Mesendoderm (in vitro differentiated cells): ENCODE data around the gene MOSMO.
"Not testable (repeated sequence)": the region's sequence is repeated elsewhere in the genome, so short reads cannot be mapped to it uniquely, and the experiment has no call there.

ENCODE experiments used
- DNase-seq: peaks from one replicate; pipeline ENCODE4 v3.0.0; 2013
- H2AK5ac ChIP-seq: 2 replicates; pipeline ENCODE4 v1.6.1; 2013; ENCODE audit warnings: low read length, inconsistent platforms
- H2BK120ac ChIP-seq: 2 replicates; pipeline ENCODE4 v1.6.1; 2013; ENCODE audit warnings: low read depth, mild to moderate bottlenecking, low read length, moderate library complexity, mixed read lengths
- H2BK15ac ChIP-seq: replicated peaks from 2 replicates; pipeline ENCODE4 v1.6.1; 2013; ENCODE audit warnings: low read depth, mild to moderate bottlenecking, moderate library complexity
- H2BK5ac ChIP-seq: 2 replicates; pipeline ENCODE4 v1.6.1; 2013; ENCODE audit warnings: low read length, inconsistent platforms
- H3K18ac ChIP-seq: 2 replicates; pipeline ENCODE4 v1.6.1; 2013; ENCODE audit warnings: mild to moderate bottlenecking, low read length, mixed read lengths
- H3K23ac ChIP-seq: one replicate; pipeline ENCODE4 v1.6.1; 2013; ENCODE audit warnings: low read length
- H3K27ac ChIP-seq: 2 replicates; pipeline ENCODE4 v1.5.1; 2013; ENCODE audit warnings: low read depth, mild to moderate bottlenecking, inconsistent platforms, low read length, moderate library complexity
- H3K27me3 ChIP-seq: 2 replicates; pipeline ENCODE4 v1.6.1; 2013; ENCODE audit warnings: low read length, control low read depth, mild to moderate bottlenecking, inconsistent platforms; ENCODE audit not compliant: insufficient read depth, poor library complexity
- H3K36me3 ChIP-seq: 2 replicates; pipeline ENCODE4 v1.6.1; 2013; ENCODE audit warnings: low read length, inconsistent platforms; ENCODE audit not compliant: control insufficient read depth, insufficient read depth
- H3K4ac ChIP-seq: one replicate; pipeline ENCODE4 v1.6.1; 2013; ENCODE audit warnings: low read depth, mild to moderate bottlenecking, low read length, moderate library complexity
- H3K4me1 ChIP-seq: 2 replicates; pipeline ENCODE4 v1.6.1; 2013; ENCODE audit warnings: low read depth, low read length, inconsistent platforms; ENCODE audit not compliant: control insufficient read depth
- H3K4me2 ChIP-seq: 2 replicates; pipeline ENCODE4 v1.6.1; 2013; ENCODE audit warnings: low read length
- H3K4me3 ChIP-seq: 2 replicates; pipeline ENCODE4 v1.5.1; 2013; ENCODE audit warnings: mild to moderate bottlenecking, low read length
- H3K56ac ChIP-seq: one replicate; pipeline ENCODE4 v1.6.1; 2013; ENCODE audit warnings: low read length
- H3K79me1 ChIP-seq: 2 replicates; pipeline ENCODE4 v1.6.1; 2013; ENCODE audit warnings: low read length, inconsistent platforms
- H3K79me2 ChIP-seq: 2 replicates; pipeline ENCODE4 v1.6.1; 2013; ENCODE audit warnings: mild to moderate bottlenecking, low read length; ENCODE audit not compliant: control insufficient read depth, insufficient read depth
- H3K9ac ChIP-seq: 2 replicates; pipeline ENCODE4 v1.6.1; 2013; ENCODE audit warnings: low read length, inconsistent platforms
- H4K5ac ChIP-seq: one replicate; pipeline ENCODE4 v1.6.1; 2013; ENCODE audit warnings: low read length
- H4K8ac ChIP-seq: one replicate; pipeline ENCODE4 v1.6.1; 2013; ENCODE audit warnings: low read depth, mild to moderate bottlenecking, control low read depth, low read length, moderate library complexity
- WGBS: extraction: QIAGEN DNeasy Blood & Tissue Kit; methylation state at CpG from one replicate; pipeline ENCODE4 v1.1.7; 2013; ENCODE audit warnings: low lambda C conversion rate, missing lambda C conversion rate; ENCODE audit not compliant: insufficient coverage; ENCODE audit errors: extremely low coverage; 5-methylcytosine and 5-hydroxymethylcytosine counted together

The MOSMO gene

DNA sequence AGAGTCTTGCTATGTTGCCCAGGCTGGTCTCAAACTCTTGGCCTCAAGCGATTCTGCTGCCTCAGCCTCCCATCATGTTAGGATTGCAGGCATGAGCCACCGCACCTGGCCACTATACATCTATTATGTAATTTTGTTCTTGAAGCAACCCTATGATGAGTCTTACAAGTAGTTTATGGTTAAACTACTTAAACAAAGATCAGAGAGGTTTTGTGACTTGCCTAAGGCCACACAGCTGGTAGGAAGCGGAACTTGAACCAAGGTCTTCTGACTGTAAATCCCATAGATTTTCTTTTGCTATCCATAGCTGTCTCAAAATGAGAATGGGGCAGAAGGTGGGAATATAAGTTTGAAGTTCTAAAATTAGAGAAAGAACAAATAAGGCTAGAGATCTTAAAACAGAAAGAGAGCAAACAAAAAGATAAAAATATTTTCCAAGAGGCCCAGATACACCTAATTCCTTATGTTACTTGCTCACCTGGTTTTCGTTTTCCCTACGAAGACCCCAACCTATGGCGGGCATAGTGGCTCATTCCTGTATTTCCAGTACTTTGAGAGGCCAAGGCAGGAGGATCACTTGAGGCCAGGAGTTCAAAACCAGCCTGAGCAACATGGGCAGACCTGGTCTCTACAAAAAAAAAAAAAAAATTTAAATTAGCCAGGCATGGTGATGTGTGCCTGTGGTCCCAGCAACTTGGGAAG is 116.8 kb downstream of the MOSMO start:
- no peak overlapping the region for H2BK120ac ChIP-seq
- WGBS = no CpG with 5 or more reads among the region's 6 CpGs
- H3K36me3 ChIP-seq = no peaks in the 10 kb centered on the region
- no peaks in the 10 kb centered on the region for H3K79me1 ChIP-seq
- no peaks in the 10 kb centered on the region for H3K4me1 ChIP-seq
- no peak overlapping the region for H3K4me2 ChIP-seq
- no peak overlapping the region for H3K27ac ChIP-seq
- no peaks in the 10 kb centered on the region for H3K27me3 ChIP-seq
- no peak for DNase-seq
- no peak overlapping the region for H3K4me3 ChIP-seq
- no peak overlapping the region for H3K56ac ChIP-seq
- H2BK5ac ChIP-seq = no peak overlapping the region
- no peak overlapping the region for H3K18ac ChIP-seq
- no peak overlapping the region for H2BK15ac ChIP-seq
- no peak overlapping the region for H4K5ac ChIP-seq
- no peak overlapping the region for H3K23ac ChIP-seq
- no peak overlapping the region for H2AK5ac ChIP-seq
- H3K79me2 ChIP-seq = no peaks in the 10 kb centered on the region
- no peak overlapping the region for H3K9ac ChIP-seq
- no peak overlapping the region for H4K8ac ChIP-seq
- no peak overlapping the region for H3K4ac ChIP-seq

DNA sequence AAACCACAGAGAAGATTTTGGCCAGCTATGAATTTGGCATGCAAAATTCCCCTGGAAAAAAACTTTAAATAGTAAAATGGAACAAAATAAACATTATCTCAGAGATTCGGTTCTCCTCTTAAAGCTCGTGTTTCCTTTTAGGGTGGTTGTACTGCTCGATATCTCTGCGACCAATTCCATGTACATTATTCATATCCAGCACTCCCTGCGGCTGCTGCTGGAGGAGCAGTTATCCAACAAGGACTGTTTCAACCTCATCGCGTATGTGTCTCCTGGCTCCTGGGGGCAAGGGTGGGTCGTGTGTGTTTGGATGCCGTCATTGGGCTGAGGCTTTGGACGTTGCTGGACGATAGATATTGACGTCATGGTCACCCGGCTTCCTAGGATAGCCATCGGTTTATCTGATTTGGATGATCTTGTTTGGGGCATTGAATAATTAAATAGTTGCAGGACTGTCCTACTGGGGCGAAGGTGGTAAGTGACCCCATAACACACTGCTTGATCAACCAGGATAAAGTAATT is 118.2 kb downstream of the MOSMO start:
- no peak overlapping the region for H3K4me3 ChIP-seq
- no peak overlapping the region for H2AK5ac ChIP-seq
- no peaks in the 10 kb centered on the region for H3K79me1 ChIP-seq
- H3K4ac ChIP-seq = no peak overlapping the region
- WGBS = no CpG with 5 or more reads among the region's 15 CpGs
- no peaks in the 10 kb centered on the region for H3K36me3 ChIP-seq
- no peak overlapping the region for H3K27ac ChIP-seq
- H3K27me3 ChIP-seq = no peaks in the 10 kb centered on the region
- H3K18ac ChIP-seq = no peak overlapping the region
- no peak overlapping the region for H2BK15ac ChIP-seq
- H3K56ac ChIP-seq = no peak overlapping the region
- H3K9ac ChIP-seq = no peak overlapping the region
- no peaks in the 10 kb centered on the region for H3K4me1 ChIP-seq
- no peaks in the 10 kb centered on the region for H3K79me2 ChIP-seq
- no peak overlapping the region for H4K8ac ChIP-seq
- H2BK120ac ChIP-seq = no peak overlapping the region
- H4K5ac ChIP-seq = no peak overlapping the region
- H3K23ac ChIP-seq = no peak overlapping the region
- H3K4me2 ChIP-seq = no peak overlapping the region
- no peak for DNase-seq
- no peak overlapping the region for H2BK5ac ChIP-seq

DNA sequence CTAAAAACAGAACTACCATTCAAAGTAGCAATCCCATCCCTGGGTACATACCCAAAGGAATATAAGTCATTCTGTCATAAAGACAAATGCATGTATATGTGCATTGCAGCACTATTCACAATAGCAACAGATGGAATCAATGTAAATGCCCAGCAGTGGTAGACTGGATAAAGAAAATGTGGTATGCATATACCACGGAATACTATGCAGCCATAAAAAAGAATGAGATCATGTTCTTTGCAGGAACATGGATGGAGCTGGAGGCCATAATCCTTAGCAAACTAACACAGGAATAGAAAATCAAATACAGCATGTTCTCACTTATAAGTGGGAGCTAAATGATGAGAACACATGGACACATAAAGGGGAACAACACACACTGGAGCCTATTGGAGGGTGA is 120.6 kb downstream of the MOSMO start:
- WGBS = no CpG with 5 or more reads among the region's 1 CpG
- not testable (repeated sequence) for H3K4ac ChIP-seq, H4K8ac ChIP-seq

DNA sequence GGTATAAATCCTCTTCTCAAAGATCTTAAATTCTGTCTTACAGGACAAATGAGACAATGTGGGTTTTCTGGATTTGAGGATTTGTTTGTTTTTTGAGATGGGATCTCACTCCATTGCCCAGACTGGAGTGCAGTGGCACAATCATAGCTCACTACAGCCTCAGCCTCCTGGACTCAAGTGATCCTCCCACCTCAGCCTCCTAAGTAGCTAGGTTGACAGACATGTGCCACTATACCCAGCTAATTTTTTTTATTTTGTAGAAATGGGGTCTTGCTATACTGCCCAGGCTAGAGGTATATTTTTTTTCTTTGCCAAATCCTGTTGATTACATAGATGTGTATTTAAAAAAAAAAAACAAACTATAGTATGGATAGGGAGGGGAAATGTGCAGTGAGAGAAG is 122.6 kb downstream of the MOSMO start:
- no peak overlapping the region for H2BK5ac ChIP-seq
- H3K4ac ChIP-seq = no peak overlapping the region
- no peak overlapping the region for H3K56ac ChIP-seq
- no peak overlapping the region for H3K9ac ChIP-seq
- H3K79me1 ChIP-seq = no peaks in the 10 kb centered on the region
- no peak overlapping the region for H3K4me2 ChIP-seq
- H2BK15ac ChIP-seq = no peak overlapping the region
- no peak overlapping the region for H3K4me3 ChIP-seq
- no peak for DNase-seq
- H3K18ac ChIP-seq = no peak overlapping the region
- no peak overlapping the region for H4K5ac ChIP-seq
- H2BK120ac ChIP-seq = no peak overlapping the region
- no peak overlapping the region for H4K8ac ChIP-seq
- no peak overlapping the region for H2AK5ac ChIP-seq
- H3K36me3 ChIP-seq = no peaks in the 10 kb centered on the region
- no peak overlapping the region for H3K23ac ChIP-seq
- H3K79me2 ChIP-seq = no peaks in the 10 kb centered on the region
- no peak overlapping the region for H3K27ac ChIP-seq
- H3K27me3 ChIP-seq = no peaks in the 10 kb centered on the region
- no peaks in the 10 kb centered on the region for H3K4me1 ChIP-seq

More for the DNA sequence above, 120.6 kb downstream of the MOSMO start:
- not testable (repeated sequence) for H3K27me3 ChIP-seq, H3K36me3 ChIP-seq, H4K5ac ChIP-seq, H3K9ac ChIP-seq, H3K27ac ChIP-seq, H3K18ac ChIP-seq, H3K4me2 ChIP-seq, H2BK15ac ChIP-seq, H2AK5ac ChIP-seq, H3K4me3 ChIP-seq, H3K79me2 ChIP-seq, H2BK120ac ChIP-seq, H3K23ac ChIP-seq, DNase-seq, H3K56ac ChIP-seq, H2BK5ac ChIP-seq, H3K79me1 ChIP-seq, H3K4me1 ChIP-seq

DNA sequence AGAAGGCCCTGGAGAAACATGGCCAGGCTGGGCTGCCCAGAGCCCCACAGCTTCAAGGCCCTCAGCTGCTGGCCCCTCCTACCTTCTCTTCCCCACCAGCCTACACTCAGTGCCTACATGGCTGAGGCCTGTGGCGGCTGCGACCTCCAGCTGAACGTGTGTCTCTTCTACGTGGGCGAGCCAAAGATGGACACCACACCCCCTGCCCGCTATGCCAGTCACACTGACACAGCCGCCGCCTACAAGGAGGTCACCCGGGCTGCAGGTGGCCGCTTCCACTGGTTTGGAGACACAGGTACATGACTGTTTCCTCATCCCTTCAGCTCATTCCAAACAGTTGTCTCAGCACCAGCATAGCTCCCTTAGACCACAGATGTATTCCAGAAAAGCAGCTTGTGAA is 124.9 kb downstream of the MOSMO start:
- no CpG with 5 or more reads among the region's 10 CpGs for WGBS
- Histone ChIP-seq H3K36me3 (no peaks in the 10 kb centered on the region), H2AK5ac (no peak overlapping the region), H3K79me2 (no peaks in the 10 kb centered on the region), H3K79me1 (no peaks in the 10 kb centered on the region), H3K4ac (no peak overlapping the region), H3K27ac (no peak overlapping the region), H3K23ac (no peak overlapping the region), H2BK15ac (no peak overlapping the region), H4K5ac (no peak overlapping the region), H4K8ac (no peak overlapping the region), H3K4me2 (no peak overlapping the region), H3K27me3 (no peaks in the 10 kb centered on the region), H3K18ac (no peak overlapping the region), H3K4me1 (no peaks in the 10 kb centered on the region), H3K9ac (no peak overlapping the region), H2BK120ac (no peak overlapping the region), H3K56ac (no peak overlapping the region), H3K4me3 (no peak overlapping the region), H2BK5ac (no peak overlapping the region)
- no peak for DNase-seq
